Vagina (tissue), 2 donors: ENCODE results near the gene DPH7.

Experiments
- POLR2A ChIP-seq, 2 donors: fragments of 450-650 bp; IDR thresholded peaks; one replicate each; pipeline ENCODE4 v1.6.1; 2017; ENCODE audit warnings: antibody characterized with exemption in 2 of 2, mild to moderate bottlenecking in 2 of 2, moderate library complexity in 2 of 2
- POLR2AphosphoS5 ChIP-seq, 2 donors: sonication (generic); formaldehyde crosslinking; IDR thresholded peaks; one replicate each; pipeline ENCODE4 v1.9.0; 2017; ENCODE audit warnings: antibody characterized with exemption in 2 of 2, mild to moderate bottlenecking in 2 of 2, low read depth in 1 of 2; ENCODE audit not compliant: insufficient read depth in 1 of 2
- TF ChIP-seq, protein P1 (sequence below), 3 experiments: fragments of 450-650 bp in 2 of 3; fragments of 200-600 bp in 1 of 3; sonication (generic) in 1 of 3; IDR thresholded peaks; one replicate each; pipeline ENCODE4 v1.5.1; 2017 to 2019; ENCODE audit warnings: antibody characterized with exemption in 3 of 3, mild to moderate bottlenecking in 2 of 3, moderate library complexity in 2 of 3

DNA sequence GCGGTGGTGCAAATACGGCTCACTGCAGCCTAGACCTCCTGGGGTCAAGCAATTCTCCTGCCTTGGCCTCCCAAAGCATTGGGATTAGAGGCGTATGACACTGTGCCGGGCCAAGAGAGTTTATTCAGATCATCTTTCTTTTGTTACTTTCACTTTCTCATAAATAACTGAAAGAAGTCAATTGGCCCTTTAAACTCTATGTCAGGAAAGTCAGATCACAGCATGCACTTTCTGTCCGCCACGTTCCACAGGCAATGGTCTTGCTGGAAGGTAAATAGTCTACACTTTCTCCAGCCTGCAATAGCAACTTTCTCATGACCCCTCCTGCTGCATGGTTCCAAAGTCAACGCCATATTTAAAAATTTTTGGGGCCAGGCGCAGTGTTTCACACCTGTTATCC, 20.2 kb upstream of the DPH7 start:
- TF ChIP-seq, protein P1, sequence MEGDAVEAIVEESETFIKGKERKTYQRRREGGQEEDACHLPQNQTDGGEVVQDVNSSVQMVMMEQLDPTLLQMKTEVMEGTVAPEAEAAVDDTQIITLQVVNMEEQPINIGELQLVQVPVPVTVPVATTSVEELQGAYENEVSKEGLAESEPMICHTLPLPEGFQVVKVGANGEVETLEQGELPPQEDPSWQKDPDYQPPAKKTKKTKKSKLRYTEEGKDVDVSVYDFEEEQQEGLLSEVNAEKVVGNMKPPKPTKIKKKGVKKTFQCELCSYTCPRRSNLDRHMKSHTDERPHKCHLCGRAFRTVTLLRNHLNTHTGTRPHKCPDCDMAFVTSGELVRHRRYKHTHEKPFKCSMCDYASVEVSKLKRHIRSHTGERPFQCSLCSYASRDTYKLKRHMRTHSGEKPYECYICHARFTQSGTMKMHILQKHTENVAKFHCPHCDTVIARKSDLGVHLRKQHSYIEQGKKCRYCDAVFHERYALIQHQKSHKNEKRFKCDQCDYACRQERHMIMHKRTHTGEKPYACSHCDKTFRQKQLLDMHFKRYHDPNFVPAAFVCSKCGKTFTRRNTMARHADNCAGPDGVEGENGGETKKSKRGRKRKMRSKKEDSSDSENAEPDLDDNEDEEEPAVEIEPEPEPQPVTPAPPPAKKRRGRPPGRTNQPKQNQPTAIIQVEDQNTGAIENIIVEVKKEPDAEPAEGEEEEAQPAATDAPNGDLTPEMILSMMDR (IDR thresholded peaks at IDR 0.05): no peak
- TF ChIP-seq POLR2AphosphoS5 (IDR thresholded peaks at IDR 0.05; ENCODE audit: insufficient read depth in 1 of 2, low read depth in 1 of 2) (no peak), POLR2A (IDR thresholded peaks at IDR 0.05) (no peak)
